HEK293 (cell line): ENCODE results near the gene BOC.

Experiments used
- CTCF ChIA-PET: fragments of 350-600 bp; formaldehyde crosslinking; extraction: SDS; loops from one replicate; lab custom pipeline; 2021; ENCODE audit warnings: antibody characterized with exemption; lab: Yijun Ruan, JAX
- POLR2A ChIA-PET: fragments of 300-600 bp; formaldehyde crosslinking; extraction: SDS; loops from one replicate; lab custom pipeline; 2020; ENCODE audit warnings: antibody characterized with exemption, inconsistent platforms; lab: Yijun Ruan, JAX
- H3K27ac ChIP-seq: fragments of 200-500 bp; sonication (Bioruptor generic); 2 replicates; pipeline ENCODE4 v1.5.1; 2014; ENCODE audit warnings: low read depth, low read length, control low read depth, inconsistent platforms; ENCODE audit errors: extremely low read depth
- H3K36me3 ChIP-seq, 2 experiments: fragments of 200-500 bp in 1 of 2; sonication (Bioruptor generic) in 1 of 2; 1 replicate in 1 of 2; 2 replicates in 1 of 2; pipeline ENCODE4 v1.5.1; 2014 to 2017; ENCODE audit warnings: inconsistent platforms in 2 of 2, low read length in 2 of 2; ENCODE audit not compliant: control insufficient read depth in 2 of 2, insufficient read depth in 1 of 2
- H3K4me1 ChIP-seq: fragments of 200-500 bp; sonication (Bioruptor generic); 2 replicates; pipeline ENCODE4 v1.5.1; 2014; ENCODE audit warnings: mild to moderate bottlenecking, low read length, inconsistent platforms; ENCODE audit not compliant: control insufficient read depth, insufficient read depth
- H3K4me3 ChIP-seq: 2 replicates; pipeline ENCODE4 v1.5.1; 2011; ENCODE audit warnings: low read depth, mild to moderate bottlenecking, control low read depth, low read length, moderate library complexity
- H3K9me3 ChIP-seq: fragments of 200-500 bp; sonication (Bioruptor generic); 2 replicates; pipeline ENCODE4 v1.5.1; 2014; ENCODE audit warnings: low read depth, low read length, inconsistent platforms; ENCODE audit not compliant: control insufficient read depth, insufficient read depth
- GLI4 ChIP-seq: fragments of 450-650 bp; formaldehyde crosslinking; IDR thresholded peaks from 2 replicates; pipeline ENCODE4 v1.5.1; 2016; ENCODE audit warnings: missing biosample characterization, missing genetic modification characterization
- KLF1 ChIP-seq: fragments of 450-650 bp; formaldehyde crosslinking; IDR thresholded peaks from 2 replicates; pipeline ENCODE4 v1.5.1; 2016; ENCODE audit warnings: missing biosample characterization, missing genetic modification characterization
- KLF16 ChIP-seq: fragments of 450-650 bp; formaldehyde crosslinking; IDR thresholded peaks from 2 replicates; pipeline ENCODE4 v1.5.1; 2017; ENCODE audit warnings: missing biosample characterization, missing genetic modification characterization
- MEIS1 ChIP-seq: sonication (generic); formaldehyde crosslinking; IDR thresholded peaks from 2 replicates; pipeline ENCODE4 v1.8.1; 2022; ENCODE audit warnings: missing genetic modification reagents, mild to moderate bottlenecking, borderline replicate concordance
- RBAK ChIP-seq: fragments of 450-650 bp; formaldehyde crosslinking; IDR thresholded peaks from 2 replicates; pipeline ENCODE4 v1.5.1; 2016; ENCODE audit warnings: missing biosample characterization, missing genetic modification characterization
- REPIN1 ChIP-seq: fragments of 450-650 bp; formaldehyde crosslinking; IDR thresholded peaks from 2 replicates; pipeline ENCODE4 v1.5.1; 2017; ENCODE audit warnings: missing biosample characterization, missing genetic modification characterization, low read depth
- SALL2 ChIP-seq: fragments of 450-650 bp; formaldehyde crosslinking; IDR thresholded peaks from 2 replicates; pipeline ENCODE4 v1.5.0; 2017; ENCODE audit warnings: missing biosample characterization, mild to moderate bottlenecking, missing genetic modification characterization, borderline replicate concordance
- SP3 ChIP-seq: fragments of 450-650 bp; formaldehyde crosslinking; IDR thresholded peaks from 2 replicates; pipeline ENCODE4 v1.5.1; 2016; ENCODE audit warnings: missing biosample characterization, missing genetic modification characterization
- YY1 ChIP-seq: fragments of 450-650 bp; formaldehyde crosslinking; IDR thresholded peaks from 2 replicates; pipeline ENCODE4 v1.5.1; 2018; ENCODE audit warnings: missing biosample characterization, missing genetic modification characterization
- ZFP3 ChIP-seq: fragments of 450-650 bp; formaldehyde crosslinking; IDR thresholded peaks from 2 replicates; pipeline ENCODE4 v1.5.1; 2016; ENCODE audit warnings: low read depth, missing biosample characterization, missing genetic modification characterization
- ZNF121 ChIP-seq: fragments of 450-650 bp; formaldehyde crosslinking; IDR thresholded peaks from 2 replicates; pipeline ENCODE4 v1.5.1; 2016; ENCODE audit warnings: missing biosample characterization, missing genetic modification characterization
- ZNF157 ChIP-seq: fragments of 450-650 bp; formaldehyde crosslinking; IDR thresholded peaks from 2 replicates; pipeline ENCODE4 v1.5.1; 2016; ENCODE audit warnings: missing biosample characterization, missing genetic modification characterization
- ZNF169 ChIP-seq: fragments of 450-650 bp; formaldehyde crosslinking; IDR thresholded peaks from 2 replicates; pipeline ENCODE4 v1.5.1; 2016; ENCODE audit warnings: missing biosample characterization, missing genetic modification characterization
- ZNF184 ChIP-seq: fragments of 450-650 bp; IDR thresholded peaks from 2 replicates; pipeline ENCODE4 v1.5.1; 2018; ENCODE audit warnings: missing biosample characterization, mild to moderate bottlenecking, missing genetic modification characterization
- ZNF23 ChIP-seq: fragments of 450-650 bp; formaldehyde crosslinking; IDR thresholded peaks from 2 replicates; pipeline ENCODE4 v1.5.1; 2016; ENCODE audit warnings: missing biosample characterization, missing genetic modification characterization, borderline replicate concordance
- ZNF311 ChIP-seq: fragments of 450-650 bp; formaldehyde crosslinking; IDR thresholded peaks from 2 replicates; pipeline ENCODE4 v1.5.1; 2017; ENCODE audit warnings: missing biosample characterization, missing genetic modification characterization, borderline replicate concordance
- ZNF324 ChIP-seq: fragments of 450-650 bp; formaldehyde crosslinking; IDR thresholded peaks from 2 replicates; pipeline ENCODE4 v1.5.1; 2016; ENCODE audit warnings: missing biosample characterization, missing genetic modification characterization
- ZNF398 ChIP-seq: fragments of 450-650 bp; formaldehyde crosslinking; IDR thresholded peaks from 2 replicates; pipeline ENCODE4 v1.5.1; 2017; ENCODE audit warnings: missing biosample characterization, missing genetic modification characterization
- ZNF404 ChIP-seq: fragments of 450-650 bp; formaldehyde crosslinking; IDR thresholded peaks from 2 replicates; pipeline ENCODE4 v1.5.1; 2017; ENCODE audit warnings: missing biosample characterization, missing genetic modification characterization
- ZNF416 ChIP-seq: fragments of 450-650 bp; formaldehyde crosslinking; IDR thresholded peaks from 2 replicates; pipeline ENCODE4 v1.5.1; 2016; ENCODE audit warnings: missing biosample characterization, missing genetic modification characterization
- ZNF510 ChIP-seq: fragments of 450-650 bp; formaldehyde crosslinking; IDR thresholded peaks from 2 replicates; pipeline ENCODE4 v1.5.1; 2018; ENCODE audit warnings: mild to moderate bottlenecking, missing genetic modification characterization, missing biosample characterization; ENCODE audit not compliant: insufficient replicate concordance
- ZNF529 ChIP-seq: fragments of 450-650 bp; formaldehyde crosslinking; IDR thresholded peaks from 2 replicates; pipeline ENCODE4 v1.5.1; 2017; ENCODE audit warnings: missing genetic modification characterization, missing biosample characterization; ENCODE audit not compliant: insufficient replicate concordance
- ZNF558 ChIP-seq: fragments of 450-650 bp; formaldehyde crosslinking; IDR thresholded peaks from 2 replicates; pipeline ENCODE4 v1.5.1; 2016; ENCODE audit warnings: missing biosample characterization, missing genetic modification characterization
- ZNF600 ChIP-seq: fragments of 450-650 bp; formaldehyde crosslinking; IDR thresholded peaks from 2 replicates; pipeline ENCODE4 v1.5.1; 2016; ENCODE audit warnings: missing biosample characterization, missing genetic modification characterization
- ZNF639 ChIP-seq: fragments of 450-650 bp; formaldehyde crosslinking; IDR thresholded peaks from 2 replicates; pipeline ENCODE4 v1.5.1; 2016; ENCODE audit warnings: missing biosample characterization, missing genetic modification characterization
- ZNF791 ChIP-seq: fragments of 450-650 bp; formaldehyde crosslinking; IDR thresholded peaks from 2 replicates; pipeline ENCODE4 v1.5.1; 2016; ENCODE audit warnings: missing biosample characterization, missing genetic modification characterization
- ZSCAN16 ChIP-seq: fragments of 450-650 bp; formaldehyde crosslinking; IDR thresholded peaks from 2 replicates; pipeline ENCODE4 v1.5.1; 2016; ENCODE audit warnings: missing biosample characterization, missing genetic modification characterization
- TF ChIP-seq, protein P1 (sequence below): fragments of 450-650 bp; IDR thresholded peaks from 2 replicates; pipeline ENCODE4 v1.5.1; 2018; ENCODE audit warnings: missing biosample characterization, mild to moderate bottlenecking, missing genetic modification characterization
- TF ChIP-seq, protein P2 (sequence below): fragments of 450-650 bp; formaldehyde crosslinking; IDR thresholded peaks from 2 replicates; pipeline ENCODE4 v1.5.1; 2016; ENCODE audit warnings: missing biosample characterization, missing genetic modification characterization

Gene BOC

GRCh38 chr3:113285226-113285625 is 73.9 kb downstream of the BOC start:
- H3K4me1 ChIP-seq = no peaks in the 10 kb centered on the region
- no peak overlapping the region for H3K27ac ChIP-seq
- no peak overlapping the region for H3K4me3 ChIP-seq
- H3K36me3 ChIP-seq = peaks cover 0 to 30% of the 10 kb centered on the region in 2 experiments; a peak in 1 of 3 replicates
- POLR2A ChIA-PET = no interaction called here
- TF ChIP-seq ZSCAN16 (tag by site-specific recombination) = no peak
- TF ChIP-seq ZNF639 (tag by site-specific recombination) = no peak
- TF ChIP-seq, protein P1, sequence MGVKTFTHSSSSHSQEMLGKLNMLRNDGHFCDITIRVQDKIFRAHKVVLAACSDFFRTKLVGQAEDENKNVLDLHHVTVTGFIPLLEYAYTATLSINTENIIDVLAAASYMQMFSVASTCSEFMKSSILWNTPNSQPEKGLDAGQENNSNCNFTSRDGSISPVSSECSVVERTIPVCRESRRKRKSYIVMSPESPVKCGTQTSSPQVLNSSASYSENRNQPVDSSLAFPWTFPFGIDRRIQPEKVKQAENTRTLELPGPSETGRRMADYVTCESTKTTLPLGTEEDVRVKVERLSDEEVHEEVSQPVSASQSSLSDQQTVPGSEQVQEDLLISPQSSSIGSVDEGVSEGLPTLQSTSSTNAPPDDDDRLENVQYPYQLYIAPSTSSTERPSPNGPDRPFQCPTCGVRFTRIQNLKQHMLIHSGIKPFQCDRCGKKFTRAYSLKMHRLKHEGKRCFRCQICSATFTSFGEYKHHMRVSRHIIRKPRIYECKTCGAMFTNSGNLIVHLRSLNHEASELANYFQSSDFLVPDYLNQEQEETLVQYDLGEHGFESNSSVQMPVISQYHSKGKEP (tag by site-specific recombination) = no peak
- TF ChIP-seq ZNF311 (tag by site-specific recombination) = no peak
- no peak for TF ChIP-seq ZNF169 (tag by site-specific recombination)
- TF ChIP-seq KLF1 = no peak
- TF ChIP-seq, protein P2, sequence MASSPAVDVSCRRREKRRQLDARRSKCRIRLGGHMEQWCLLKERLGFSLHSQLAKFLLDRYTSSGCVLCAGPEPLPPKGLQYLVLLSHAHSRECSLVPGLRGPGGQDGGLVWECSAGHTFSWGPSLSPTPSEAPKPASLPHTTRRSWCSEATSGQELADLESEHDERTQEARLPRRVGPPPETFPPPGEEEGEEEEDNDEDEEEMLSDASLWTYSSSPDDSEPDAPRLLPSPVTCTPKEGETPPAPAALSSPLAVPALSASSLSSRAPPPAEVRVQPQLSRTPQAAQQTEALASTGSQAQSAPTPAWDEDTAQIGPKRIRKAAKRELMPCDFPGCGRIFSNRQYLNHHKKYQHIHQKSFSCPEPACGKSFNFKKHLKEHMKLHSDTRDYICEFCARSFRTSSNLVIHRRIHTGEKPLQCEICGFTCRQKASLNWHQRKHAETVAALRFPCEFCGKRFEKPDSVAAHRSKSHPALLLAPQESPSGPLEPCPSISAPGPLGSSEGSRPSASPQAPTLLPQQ (tag by site-specific recombination) = no peak
- no peak for TF ChIP-seq ZNF324 (tag by site-specific recombination)
- no peak for TF ChIP-seq REPIN1 (tag by site-specific recombination)
- no peak for TF ChIP-seq MEIS1 (CRISPR knock-in tag)
- TF ChIP-seq SALL2 (tag by site-specific recombination) = no peak
- CTCF ChIA-PET = interaction anchor here (0.6 kb wide), 1 partner anchor 251 kb away, joined by 3 read pairs; no protein-coding TSS in a partner anchor
- no peaks in the 10 kb centered on the region for H3K9me3 ChIP-seq

DNA sequence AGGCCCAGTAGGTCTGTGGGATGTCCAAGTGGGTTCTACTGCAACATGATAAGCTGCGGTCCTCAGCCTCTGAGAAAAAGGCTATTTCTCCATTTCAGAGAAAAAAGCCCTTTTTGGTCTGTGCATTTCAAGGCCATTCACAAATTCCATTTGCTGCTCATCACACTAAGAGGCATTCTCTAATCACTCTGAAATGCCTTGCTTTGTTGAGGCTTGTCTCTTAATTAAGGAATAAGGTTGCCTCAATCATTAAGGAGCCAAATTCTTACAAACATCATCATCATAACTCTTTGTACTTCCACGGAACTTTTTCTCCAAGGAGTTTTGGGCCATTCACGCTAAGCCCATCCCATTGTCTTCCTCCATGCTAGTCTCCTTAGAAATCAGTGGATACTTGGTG is 74.4 kb downstream of the BOC start:
- Histone ChIP-seq H3K36me3 (peaks cover 0 to 25% of the 10 kb centered on the region in 2 experiments; a peak in 1 of 3 replicates), H3K4me3 (no peak overlapping the region), H3K9me3 (no peaks in the 10 kb centered on the region), H3K27ac (no peak overlapping the region), H3K4me1 (no peaks in the 10 kb centered on the region)
- POLR2A ChIA-PET = no interaction called here
- CTCF ChIA-PET = interaction anchor here (0.6 kb wide), 1 partner anchor 252 kb away, joined by 3 read pairs; no protein-coding TSS in a partner anchor
- no peak for TF ChIP-seq ZNF398 (tag by site-specific recombination)
- TF ChIP-seq ZNF184 = no peak
- no peak for TF ChIP-seq KLF16 (tag by site-specific recombination)
- no peak for TF ChIP-seq ZNF169 (tag by site-specific recombination)
- TF ChIP-seq ZNF791 (tag by site-specific recombination) = no peak
- no peak for TF ChIP-seq ZNF404 (tag by site-specific recombination)
- TF ChIP-seq RBAK (tag by site-specific recombination) = no peak
- no peak for TF ChIP-seq ZNF600 (tag by site-specific recombination)
- TF ChIP-seq ZNF416 = no peak
- no peak for TF ChIP-seq ZNF510 (tag by site-specific recombination)
- TF ChIP-seq ZNF558 = no peak
- TF ChIP-seq SP3 = no peak
- no peak for TF ChIP-seq YY1 (tag by site-specific recombination)
- no peak for TF ChIP-seq ZFP3 (tag by site-specific recombination)
- TF ChIP-seq ZNF23 = no peak
- no peak for TF ChIP-seq ZNF529
- no peak for TF ChIP-seq ZNF157 (tag by site-specific recombination)
- no peak for TF ChIP-seq ZNF121
- no peak for TF ChIP-seq GLI4 (tag by site-specific recombination)
